ENCODE results near the gene USP10.

Gene USP10

GRCh38 chr16:84794626-84795025 is 94.8 kb downstream of the USP10 start:
- TF ChIP-seq OSR1 (CRISPR knock-in tag; IDR thresholded peaks at IDR 0.05) (no peak), BACH2 (CRISPR knock-in tag; IDR thresholded peaks at IDR 0.05; ENCODE audit: borderline replicate concordance) (no peak), ZNF565 (CRISPR knock-in tag; conservative IDR thresholded peaks at IDR 0.05; ENCODE audit: low read depth) (no peak), ISL1 (CRISPR knock-in tag; IDR thresholded peaks at IDR 0.05) (no peak), ZNF70 (CRISPR knock-in tag; IDR thresholded peaks at IDR 0.05) (no peak), RARB (CRISPR knock-in tag; IDR thresholded peaks at IDR 0.05) (no peak), ZFP3 (CRISPR knock-in tag; IDR thresholded peaks at IDR 0.05) (no peak), ESRRG (CRISPR knock-in tag; IDR thresholded peaks at IDR 0.05) (no peak), TOX (CRISPR knock-in tag; IDR thresholded peaks at IDR 0.05; ENCODE audit: borderline replicate concordance) (no peak), ZFP30 (CRISPR knock-in tag; IDR thresholded peaks at IDR 0.05) (no peak), CREB5 (CRISPR knock-in tag; IDR thresholded peaks at IDR 0.05; ENCODE audit: low read depth) (no peak)

GRCh38 chr16:84795329-84796053 is 95.7 kb downstream of the USP10 start:
- no peak for ATAC-seq

More at GRCh38 chr16:84794626-84795025, 94.8 kb downstream of the USP10 start:
- ATAC-seq = no peak

More at GRCh38 chr16:84795329-84796053, 95.7 kb downstream of the USP10 start:
- no peak for TF ChIP-seq ZC3H10 (CRISPR knock-in tag; IDR thresholded peaks at IDR 0.05)
- no peak for TF ChIP-seq CREB5 (CRISPR knock-in tag; IDR thresholded peaks at IDR 0.05; ENCODE audit: low read depth)
- TF ChIP-seq POU6F1 (CRISPR knock-in tag; IDR thresholded peaks at IDR 0.05; ENCODE audit: borderline replicate concordance, low read depth) = no peak
- no peak for TF ChIP-seq ARNTL (CRISPR knock-in tag; IDR thresholded peaks at IDR 0.05; ENCODE audit: borderline replicate concordance, low read depth)
- no peak for TF ChIP-seq ISL1 (CRISPR knock-in tag; IDR thresholded peaks at IDR 0.05)
- TF ChIP-seq TOX (CRISPR knock-in tag; IDR thresholded peaks at IDR 0.05; ENCODE audit: borderline replicate concordance) = no peak
- TF ChIP-seq CSRNP3 (CRISPR knock-in tag; IDR thresholded peaks at IDR 0.05) = no peak
- no peak for TF ChIP-seq RARB (CRISPR knock-in tag; IDR thresholded peaks at IDR 0.05)
- TF ChIP-seq TSHZ2 (CRISPR knock-in tag; IDR thresholded peaks at IDR 0.05) = no peak
- no peak for TF ChIP-seq ZNF565 (CRISPR knock-in tag; conservative IDR thresholded peaks at IDR 0.05; ENCODE audit: low read depth)
- no peak for TF ChIP-seq PPARA (CRISPR knock-in tag; IDR thresholded peaks at IDR 0.05; ENCODE audit: borderline replicate concordance)
- TF ChIP-seq GLIS3 (CRISPR knock-in tag; IDR thresholded peaks at IDR 0.05) = no peak
- no peak for TF ChIP-seq OSR1 (CRISPR knock-in tag; IDR thresholded peaks at IDR 0.05)
- TF ChIP-seq CSDC2 (CRISPR knock-in tag; IDR thresholded peaks at IDR 0.05) = no peak
- no peak for TF ChIP-seq ZFP30 (CRISPR knock-in tag; IDR thresholded peaks at IDR 0.05)
- no peak for TF ChIP-seq PATZ1 (CRISPR knock-in tag; IDR thresholded peaks at IDR 0.05; ENCODE audit: borderline replicate concordance)
- TF ChIP-seq ZNF70 (CRISPR knock-in tag; IDR thresholded peaks at IDR 0.05) = no peak
- TF ChIP-seq TCF4 (CRISPR knock-in tag; IDR thresholded peaks at IDR 0.05; ENCODE audit: borderline replicate concordance) = no peak
- no peak for TF ChIP-seq ESRRG (CRISPR knock-in tag; IDR thresholded peaks at IDR 0.05)
- TF ChIP-seq SNAI2 (CRISPR knock-in tag; IDR thresholded peaks at IDR 0.05) = no peak

All from SK-N-SH treated with all-trans-retinoic acid at 6 μM for 48 hours (cell line).